Astrocyte (in vitro differentiated cells and primary cell): ENCODE results near the gene DYNC1LI2.

ENCODE experiments used
- CTCF ChIP-seq: IDR thresholded peaks from 2 replicates; pipeline ENCODE4 v1.5.1; 2011; ENCODE audit warnings: low read depth, mild to moderate bottlenecking, inconsistent platforms, low read length, moderate library complexity; ENCODE audit not compliant: insufficient read depth
- EZH2 ChIP-seq: IDR thresholded peaks from 2 replicates; pipeline ENCODE4 v1.6.1; 2012; ENCODE audit warnings: mild to moderate bottlenecking, low read length, inconsistent platforms; ENCODE audit not compliant: insufficient read depth

GRCh38 chr16:66720766-66721165 is 30.6 kb downstream of the DYNC1LI2 start:
- no peak for TF ChIP-seq CTCF
- TF ChIP-seq EZH2 = no peak
